GM18520 (cell line): ENCODE results near the gene DEPP1.
A peak's percentile ranks its signal among the peaks of the same experiment; 100 is the strongest.

Experiments
- ATAC-seq: cut with Tn5 transposase; IDR thresholded peaks from one replicate; pipeline ENCODE4 v1.9.1; 2021; ENCODE audit not compliant: unreplicated experiment

Gene DEPP1

DNA sequence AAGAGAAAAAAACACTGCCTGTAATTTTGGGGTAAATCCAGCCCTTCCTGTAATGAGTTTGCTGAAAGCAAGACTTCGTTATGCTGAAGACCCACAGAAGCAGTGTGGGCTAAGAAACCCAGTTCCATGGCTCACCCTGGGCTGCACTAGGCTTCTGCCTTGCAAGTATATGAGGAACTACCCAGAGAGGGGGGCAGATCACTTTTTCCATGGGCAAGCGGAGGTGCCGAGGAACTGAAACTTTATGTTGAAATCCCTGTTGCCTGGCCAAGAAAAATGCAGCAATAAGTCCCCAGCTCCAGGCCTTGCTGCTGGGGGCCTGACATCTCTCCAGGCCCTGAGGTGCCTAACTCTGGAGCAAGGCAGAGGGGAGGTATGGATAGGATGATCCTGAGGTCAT, 10.5 kb downstream of the DEPP1 start:
- ATAC-seq: no peak

GRCh38 chr10:44967616-44968015, 11.0 kb downstream of the DEPP1 start:
- no peak for ATAC-seq

GRCh38 chr10:44966816-44967509, 11.6 kb downstream of the DEPP1 start:
- ATAC-seq: no peak

DNA sequence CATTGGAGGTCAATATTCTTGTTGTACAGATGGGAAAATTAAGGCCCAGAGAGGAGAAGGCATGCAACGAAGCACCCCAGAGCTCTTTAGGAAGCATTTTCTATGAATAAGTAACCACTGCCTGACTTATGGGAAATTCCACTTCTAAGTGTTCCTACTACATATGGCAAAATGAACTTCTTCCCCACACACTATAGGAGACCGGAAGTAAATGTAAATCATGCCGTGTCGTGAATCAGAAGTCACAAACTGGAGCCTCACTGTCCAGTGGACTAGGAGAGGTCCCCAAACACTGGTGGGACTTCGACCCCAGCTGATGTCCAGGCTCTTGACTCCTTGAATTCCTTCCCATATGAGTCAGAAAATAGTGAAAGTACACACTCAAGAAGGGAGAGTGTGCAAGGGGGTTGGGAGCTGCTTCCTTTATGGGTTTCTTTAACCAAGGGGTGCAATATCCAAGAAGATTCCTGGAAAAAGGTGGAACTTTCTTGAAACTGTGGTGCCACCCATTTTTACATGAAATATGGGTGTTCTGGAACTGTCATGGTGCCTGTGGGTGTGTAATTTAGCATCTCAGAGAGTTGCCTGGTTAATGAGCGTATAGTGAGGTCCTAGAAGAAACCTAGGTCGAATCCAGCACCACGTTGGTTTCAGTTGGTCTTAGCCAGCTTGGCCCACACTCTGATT, 12.3 kb downstream of the DEPP1 start:
- ATAC-seq: peak; percentile 35

- ATAC-seq: peak; percentile 42
Measured at GRCh38 chr10:44965651-44966097, 12.9 kb downstream of the DEPP1 start.

DNA sequence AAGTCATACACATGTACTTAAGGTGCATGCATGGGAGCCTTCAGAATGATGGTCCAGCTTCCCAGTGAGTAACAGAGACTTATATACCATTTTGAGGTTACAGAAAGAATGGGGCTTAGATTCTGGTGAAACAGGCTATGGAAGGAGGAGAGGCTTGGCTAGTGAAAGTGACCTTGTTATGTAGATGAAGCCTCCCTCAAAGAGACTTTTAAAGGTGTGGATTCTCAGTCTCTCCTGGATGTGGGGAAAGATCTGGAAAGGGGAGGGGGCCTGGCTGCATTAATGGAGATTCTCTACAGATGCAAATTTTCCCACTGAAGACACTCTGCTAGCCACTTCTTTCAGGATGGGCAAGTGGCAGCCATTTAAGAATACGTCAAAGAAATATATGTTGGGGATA, 13.5 kb downstream of the DEPP1 start:
- ATAC-seq: no peak

GRCh38 chr10:44963772-44964633, 14.6 kb downstream of the DEPP1 start:
- no peak for ATAC-seq

DNA sequence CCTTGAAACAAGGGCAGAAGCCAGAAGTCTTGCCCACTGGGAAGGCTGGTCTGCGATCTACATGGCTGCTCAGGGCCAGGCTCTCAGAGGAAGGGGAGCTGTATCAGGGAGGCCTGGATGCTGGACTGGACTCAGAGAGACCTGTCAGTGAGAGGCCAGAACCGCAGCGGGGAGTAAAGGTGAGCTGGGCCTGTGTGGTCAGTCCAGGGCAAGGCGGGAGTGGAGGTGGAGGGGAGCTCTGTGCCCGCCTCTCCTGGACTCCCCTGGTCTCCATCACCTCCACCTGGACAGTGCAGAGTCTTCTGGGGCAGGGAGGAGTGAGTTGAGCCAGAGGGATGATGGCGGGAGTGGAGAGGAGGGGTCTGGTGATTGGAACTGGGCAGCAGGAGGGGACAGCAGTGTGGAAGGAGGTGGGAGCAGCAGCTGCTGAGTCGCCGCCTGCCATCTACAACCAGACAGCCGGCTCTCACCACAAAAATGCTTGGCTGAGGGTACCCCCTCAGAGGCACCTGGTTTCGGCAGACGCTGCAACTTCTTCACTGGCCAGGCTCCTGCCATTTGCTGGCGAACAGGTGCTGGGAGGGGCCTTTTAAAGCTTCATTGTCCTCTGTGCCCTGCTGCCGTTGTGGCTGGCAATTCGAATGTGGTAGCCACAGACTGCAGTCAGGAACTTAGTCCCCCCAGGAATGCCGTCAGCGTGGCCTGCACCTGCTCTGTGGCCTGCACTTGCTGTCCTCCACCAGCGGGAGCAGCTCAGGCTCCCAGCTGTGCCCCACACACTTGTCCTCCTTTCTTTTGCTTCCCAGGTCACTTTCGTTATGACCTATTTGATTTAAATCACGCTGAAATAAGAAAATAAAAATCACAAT, 15.5 kb downstream of the DEPP1 start:
- ATAC-seq: no peak

GRCh38 chr10:44961931-44962750, 16.5 kb downstream of the DEPP1 start:
- no peak for ATAC-seq

DNA sequence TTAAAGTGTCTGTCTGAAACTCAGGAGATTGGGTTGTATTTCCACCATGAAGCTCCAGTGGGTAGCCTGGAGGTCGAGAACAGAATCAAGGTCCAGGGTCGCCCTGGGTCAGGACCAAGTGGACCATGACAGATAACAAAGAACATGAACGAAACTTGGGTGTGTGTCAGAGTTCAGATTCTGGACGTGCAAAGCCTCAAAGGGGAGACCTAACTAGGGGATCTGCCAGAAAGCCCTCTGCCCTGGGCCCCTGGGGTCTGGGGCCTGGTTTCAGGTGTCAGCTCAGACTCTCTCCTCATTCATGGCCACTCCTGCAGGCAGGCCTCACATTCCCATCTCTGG, 17.4 kb downstream of the DEPP1 start:
- ATAC-seq: no peak

GRCh38 chr10:44960482-44961229, 18.0 kb downstream of the DEPP1 start:
- ATAC-seq: no peak

DNA sequence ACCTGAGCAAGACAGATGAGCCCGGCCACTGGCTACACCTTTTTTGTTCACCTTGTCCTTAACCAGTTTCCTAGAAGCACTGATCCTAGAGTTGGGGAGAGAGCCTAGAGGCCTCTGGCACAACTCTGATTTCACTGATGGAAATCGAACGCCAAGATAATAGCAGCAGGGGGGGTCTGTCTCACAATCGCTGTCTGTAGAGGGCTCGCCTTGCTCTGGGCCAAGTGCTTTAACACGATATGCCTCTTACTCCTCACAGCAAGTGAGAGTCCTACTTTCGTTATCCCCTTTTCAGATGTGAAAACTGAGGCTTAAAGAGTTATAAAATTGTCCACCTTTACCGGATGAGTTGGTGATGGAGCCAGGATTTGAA, 18.5 kb downstream of the DEPP1 start:
- ATAC-seq: no peak

- peak; percentile 88 for ATAC-seq
Measured at GRCh38 chr10:44959247-44960087, 19.1 kb downstream of the DEPP1 start, which contains the start of gene RASSF4. Gene RASSF4, plus strand, starts transcription at chr10:44959802. Its CDS starts 10,401 bp downstream, at chr10:44970203.

DNA sequence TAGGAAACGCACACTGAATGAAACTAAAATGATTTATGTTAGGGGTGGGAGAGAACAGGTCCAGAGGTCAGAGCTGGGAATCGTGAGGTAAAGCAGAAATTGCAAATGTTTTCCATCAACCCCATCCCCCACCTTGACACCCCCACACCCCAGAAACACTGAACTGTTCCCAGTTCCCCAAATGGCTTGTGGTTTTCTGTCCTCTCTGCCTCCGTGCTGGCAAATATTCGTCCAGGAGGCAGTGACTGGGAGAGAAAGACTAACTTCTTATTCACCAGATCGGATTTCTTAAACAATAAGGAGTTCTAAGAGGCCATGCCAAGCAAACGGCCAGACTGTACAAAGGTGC, 19.7 kb downstream of the DEPP1 start:
- no peak for ATAC-seq

DNA sequence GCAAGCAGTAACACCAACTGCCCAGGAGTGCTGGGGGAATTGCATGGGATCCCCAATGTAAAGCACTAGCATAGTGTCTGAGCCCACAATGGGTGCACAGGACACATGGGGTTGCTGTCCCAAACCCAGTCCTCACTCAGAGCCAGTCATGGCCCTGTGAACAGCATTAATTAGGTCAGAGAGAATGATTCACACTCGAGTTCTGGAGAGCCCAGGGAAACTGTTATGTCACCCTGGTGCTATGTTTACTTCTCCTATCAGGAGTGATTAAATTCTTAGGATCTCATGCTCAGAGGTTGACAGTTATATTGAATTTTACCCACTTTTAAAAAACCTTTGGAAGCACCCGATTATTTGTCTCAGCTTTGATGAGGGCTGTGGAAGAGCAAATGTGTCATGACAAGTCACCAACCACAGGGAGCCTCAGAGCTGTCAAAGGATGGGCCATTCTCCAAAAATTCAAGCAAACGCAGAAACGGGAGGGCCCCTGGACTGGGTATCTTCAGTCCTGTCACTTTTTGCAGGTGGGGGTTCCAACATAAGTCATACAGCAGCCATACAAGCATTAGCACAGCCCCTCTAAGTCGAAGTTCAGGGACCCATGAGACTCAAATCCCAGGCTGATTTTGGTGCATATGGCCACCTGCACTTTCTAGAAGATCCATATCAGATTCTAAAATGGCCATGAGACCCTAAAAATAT, 20.3 kb downstream of the DEPP1 start:
- no peak for ATAC-seq

- no peak for ATAC-seq
Measured at GRCh38 chr10:44956717-44957706, 21.6 kb downstream of the DEPP1 start.

DNA sequence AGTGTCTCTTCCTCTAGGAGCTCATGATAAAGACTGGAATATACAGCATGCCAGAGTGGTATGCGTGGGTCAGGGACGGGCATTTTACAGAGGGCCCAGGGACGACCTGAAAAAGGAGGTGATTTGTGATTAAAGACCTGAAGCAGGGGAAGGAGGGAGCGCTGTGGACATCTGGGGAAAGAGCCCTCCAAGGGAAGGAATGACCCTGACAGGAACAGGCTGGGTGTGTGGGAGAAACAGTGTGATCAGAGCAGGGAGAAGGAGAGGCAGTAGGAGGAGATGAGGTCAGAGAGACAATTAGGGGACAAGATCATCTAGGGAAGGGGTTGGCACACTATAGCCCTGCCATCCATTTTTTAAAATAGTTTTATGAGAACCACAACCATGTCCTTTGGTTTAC, 22.4 kb downstream of the DEPP1 start:
- no peak for ATAC-seq
